GM21576 (cell line): Measurements from ENCODE around the gene SLC13A2.
"Not testable (repeated sequence)": the region's sequence is repeated elsewhere in the genome, so short reads cannot be mapped to it uniquely, and the experiment has no call there.

Experiments used
- ATAC-seq: cut with Tn5 transposase; IDR thresholded peaks from one replicate; pipeline ENCODE4 v1.9.1; 2021; ENCODE audit warnings: mild to moderate bottlenecking, moderate library complexity; ENCODE audit not compliant: unreplicated experiment

SLC13A2 gene, protein sequence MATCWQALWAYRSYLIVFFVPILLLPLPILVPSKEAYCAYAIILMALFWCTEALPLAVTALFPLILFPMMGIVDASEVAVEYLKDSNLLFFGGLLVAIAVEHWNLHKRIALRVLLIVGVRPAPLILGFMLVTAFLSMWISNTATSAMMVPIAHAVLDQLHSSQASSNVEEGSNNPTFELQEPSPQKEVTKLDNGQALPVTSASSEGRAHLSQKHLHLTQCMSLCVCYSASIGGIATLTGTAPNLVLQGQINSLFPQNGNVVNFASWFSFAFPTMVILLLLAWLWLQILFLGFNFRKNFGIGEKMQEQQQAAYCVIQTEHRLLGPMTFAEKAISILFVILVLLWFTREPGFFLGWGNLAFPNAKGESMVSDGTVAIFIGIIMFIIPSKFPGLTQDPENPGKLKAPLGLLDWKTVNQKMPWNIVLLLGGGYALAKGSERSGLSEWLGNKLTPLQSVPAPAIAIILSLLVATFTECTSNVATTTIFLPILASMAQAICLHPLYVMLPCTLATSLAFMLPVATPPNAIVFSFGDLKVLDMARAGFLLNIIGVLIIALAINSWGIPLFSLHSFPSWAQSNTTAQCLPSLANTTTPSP

DNA sequence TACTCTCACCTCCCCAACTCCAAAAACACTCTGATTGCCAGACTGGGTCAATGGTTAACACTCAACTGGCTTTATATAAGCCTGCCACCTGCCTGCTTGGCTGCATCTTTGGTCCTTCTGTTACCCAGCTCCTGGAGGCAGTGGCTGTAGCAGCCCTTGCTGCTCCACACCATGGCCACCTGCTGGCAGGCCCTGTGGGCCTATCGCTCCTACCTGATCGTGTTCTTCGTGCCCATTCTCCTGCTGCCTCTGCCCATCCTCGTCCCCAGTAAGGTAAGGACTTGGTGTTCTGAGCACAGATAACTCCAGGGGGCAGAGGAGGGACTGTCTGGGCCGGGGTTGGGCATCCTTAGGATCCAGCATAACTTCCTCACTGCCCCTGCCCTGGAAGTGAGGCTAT is at the start of gene SLC13A2:
SLC13A2 (plus strand) TSS at position 103 of the 400 bp plus-strand sequence; CDS start at position 172, 69 bp downstream.
- no peak for ATAC-seq

DNA sequence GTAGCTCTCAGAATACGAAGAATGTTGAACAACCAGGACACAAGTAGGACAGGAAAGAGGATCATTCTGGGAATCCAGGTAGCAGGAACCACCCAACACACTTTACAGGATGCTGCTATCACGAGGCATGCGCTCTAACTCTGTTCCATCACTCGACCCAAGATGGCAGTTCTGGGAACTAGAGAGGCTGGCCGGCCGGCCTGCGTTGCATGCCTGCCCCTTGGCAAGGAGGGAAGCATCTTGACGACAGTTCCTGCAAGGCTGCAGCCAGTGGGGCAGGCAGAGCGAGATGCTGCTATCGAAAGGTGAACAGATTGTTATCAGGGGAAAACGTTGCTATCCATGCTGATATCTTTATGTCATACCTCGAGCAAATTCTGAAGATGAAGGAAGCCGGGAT is 48.2 kb upstream of the SLC13A2 start:
- no peak for ATAC-seq

DNA sequence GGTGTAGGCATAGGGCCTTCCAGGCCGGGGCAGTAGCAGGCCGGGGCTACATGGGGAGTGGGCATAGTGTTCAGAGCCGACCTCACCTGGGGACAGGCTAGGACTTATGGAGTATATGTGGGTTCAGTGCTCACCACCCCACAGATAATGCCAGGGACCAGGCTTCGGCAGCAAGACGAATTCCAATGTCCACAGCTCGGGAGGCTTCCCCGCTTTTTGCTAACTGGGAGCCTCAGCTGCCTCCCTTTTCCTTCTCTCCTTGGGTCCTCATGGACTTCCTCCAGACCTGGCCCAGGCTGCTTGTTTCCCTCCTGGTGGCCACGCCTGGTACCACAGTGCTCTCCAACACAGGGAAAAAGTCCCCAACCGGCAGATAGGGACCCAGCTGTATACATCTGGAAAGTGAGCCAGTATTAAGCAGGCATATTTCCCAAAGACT is 47.3 kb upstream of the SLC13A2 start:
- no peak for ATAC-seq

DNA sequence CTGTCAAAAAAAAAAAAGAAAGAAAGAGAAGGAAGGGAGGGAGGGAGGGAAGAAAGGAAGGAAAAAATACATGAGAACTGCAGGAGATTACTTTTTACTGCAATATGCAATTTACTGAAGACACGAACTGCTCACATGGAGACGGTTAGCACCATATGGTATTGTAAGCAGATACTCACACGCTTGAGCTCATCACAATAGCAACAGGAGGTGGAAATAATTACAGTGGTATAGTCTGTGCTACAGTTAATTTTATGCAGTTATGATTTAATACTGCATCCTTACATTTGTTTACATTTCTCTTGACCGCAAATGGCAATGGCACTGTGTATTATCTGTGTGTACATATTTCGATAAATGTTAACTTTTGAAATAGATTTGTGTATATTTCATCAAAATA is 46.1 kb upstream of the SLC13A2 start:
- no peak for ATAC-seq

DNA sequence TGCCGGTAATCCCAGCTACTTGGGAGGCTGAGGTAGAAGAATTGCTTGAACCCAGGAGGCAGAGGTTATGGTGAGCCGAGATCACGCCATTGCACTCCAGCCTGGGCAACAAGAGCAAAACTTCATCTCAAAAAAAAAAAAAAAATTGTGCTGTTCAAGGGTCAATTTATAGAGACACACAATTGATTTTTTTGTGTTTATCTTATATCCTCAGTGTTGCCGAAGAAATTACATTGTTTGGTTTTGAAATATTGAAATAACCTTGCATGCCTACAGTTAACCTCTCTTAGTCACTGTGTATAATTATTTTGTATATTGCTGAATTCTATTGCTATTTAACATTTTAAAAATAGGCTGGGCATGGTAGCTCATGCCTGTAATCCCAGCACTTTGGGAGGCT is 45.5 kb upstream of the SLC13A2 start:
- not testable (repeated sequence) for ATAC-seq

DNA sequence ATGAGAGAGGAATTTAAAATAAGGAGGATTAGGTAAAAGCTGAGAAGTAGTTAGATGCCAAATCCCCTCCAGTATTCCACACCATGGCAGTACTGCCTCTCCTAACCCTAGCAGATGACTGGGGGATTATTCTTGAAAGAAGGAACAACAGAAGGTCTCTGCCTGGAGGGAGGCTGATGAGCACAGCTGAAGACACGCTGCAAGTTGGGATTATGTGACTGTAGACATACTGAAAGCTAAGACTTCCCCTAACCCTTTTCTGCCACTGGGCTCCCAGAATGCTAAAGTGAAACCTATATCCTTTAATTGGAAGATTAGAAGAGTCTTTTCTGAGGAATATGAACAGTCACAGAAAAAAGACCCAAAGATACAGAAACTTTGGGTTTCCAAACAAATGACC is 39.7 kb upstream of the SLC13A2 start:
- no peak for ATAC-seq

DNA sequence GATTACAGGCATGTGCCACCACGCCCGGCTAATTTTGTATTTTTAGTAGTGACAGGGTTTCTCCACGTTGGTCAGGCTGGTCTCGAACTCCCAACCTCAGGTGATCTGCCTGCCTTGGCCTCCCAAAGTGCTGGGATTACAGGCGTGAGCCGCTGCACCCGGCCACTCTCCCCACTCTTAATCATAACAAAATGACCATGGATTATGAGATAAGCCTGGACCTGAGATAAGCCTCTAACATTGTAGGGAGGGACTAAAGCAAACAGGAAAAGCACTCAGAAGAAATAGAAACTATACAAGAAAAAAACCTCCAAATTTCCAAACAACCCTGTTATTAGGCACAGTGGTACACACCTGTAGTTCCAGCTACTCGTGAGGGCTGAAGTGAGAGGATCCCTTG is 39.1 kb upstream of the SLC13A2 start:
- not testable (repeated sequence) for ATAC-seq

DNA sequence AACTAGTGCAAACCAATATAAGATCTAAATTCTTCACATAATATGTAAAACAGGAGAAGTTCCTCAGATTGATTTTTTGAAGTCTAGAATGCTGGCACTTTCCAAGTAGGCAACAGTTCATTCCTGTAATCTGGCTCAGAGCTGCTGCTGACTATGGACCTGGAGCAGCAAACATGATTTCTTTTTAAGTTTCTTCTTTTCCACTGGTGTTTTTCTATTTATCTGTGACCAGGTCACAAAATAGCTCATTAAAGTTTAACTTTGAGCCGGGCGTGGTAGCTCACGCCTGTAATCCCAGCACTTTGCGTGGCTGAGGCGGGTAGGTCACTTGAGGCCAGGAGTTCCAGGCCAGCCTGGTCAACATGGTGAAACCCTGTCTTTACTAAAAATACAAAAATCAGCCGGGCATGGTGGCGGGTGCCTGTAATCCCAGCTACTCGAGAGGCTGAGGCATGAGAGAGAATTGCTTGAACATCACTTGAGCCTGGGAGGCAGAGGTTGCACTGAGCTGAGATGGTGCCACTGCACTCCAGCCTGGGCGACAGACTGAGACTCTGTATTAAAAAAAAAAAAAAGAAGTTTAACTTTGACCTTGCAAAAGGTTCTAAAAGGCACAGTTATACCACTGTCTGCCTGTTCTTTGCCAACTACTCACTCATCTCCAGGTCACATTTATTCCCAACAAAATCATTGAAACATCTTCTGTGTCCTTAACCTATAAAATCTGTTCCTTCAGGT is 29.4 kb upstream of the SLC13A2 start:
- no peak for ATAC-seq

DNA sequence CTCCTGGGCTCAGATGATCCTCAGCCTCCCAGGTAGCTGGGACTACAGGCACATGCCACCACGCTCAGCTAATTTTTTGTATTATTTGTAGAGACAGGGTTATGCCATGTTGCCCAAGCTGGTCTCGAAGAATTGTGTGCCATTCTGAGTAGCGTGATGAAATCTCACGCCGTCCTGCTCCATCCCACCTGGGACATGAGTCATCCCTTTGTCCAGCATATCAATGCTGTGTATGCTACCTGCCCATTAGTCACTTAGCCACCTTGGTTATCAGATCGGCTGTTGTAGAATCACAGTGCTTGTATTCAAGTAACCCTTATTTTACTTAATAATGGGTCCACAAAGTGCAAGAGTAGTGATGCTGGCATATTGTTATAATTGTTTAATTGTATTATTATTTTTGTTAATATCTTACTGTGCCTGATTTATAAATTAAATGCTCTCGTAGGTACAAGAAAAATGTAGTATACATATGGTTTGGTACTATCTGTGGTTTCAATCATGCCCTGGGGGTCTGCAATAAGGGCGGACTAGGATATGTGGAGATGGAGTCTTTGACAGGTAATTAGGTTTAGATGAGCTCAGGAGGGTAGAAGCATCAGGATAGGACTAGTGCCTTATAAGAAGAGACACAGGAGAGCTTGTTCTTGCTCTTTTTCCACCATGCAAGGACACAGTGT is 26.6 kb upstream of the SLC13A2 start:
- no peak for ATAC-seq

DNA sequence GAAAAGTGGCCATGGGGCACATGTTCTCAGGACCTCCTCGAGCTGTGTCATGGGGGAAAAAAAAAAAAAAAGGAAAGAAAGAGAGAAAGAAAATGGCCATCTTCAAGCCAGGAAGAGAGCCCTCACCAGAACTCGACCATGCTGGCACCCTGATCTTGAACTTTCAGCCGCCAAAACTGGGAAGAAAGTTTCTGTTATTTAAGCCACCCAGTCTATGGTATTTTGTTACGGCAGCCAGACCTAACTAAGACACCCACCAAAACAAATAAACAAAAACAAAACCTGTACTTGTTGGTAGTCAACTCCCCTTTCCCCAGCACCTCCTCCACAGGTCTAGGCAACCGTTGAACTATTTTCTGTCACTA is 26.1 kb upstream of the SLC13A2 start:
- ATAC-seq = no peak

DNA sequence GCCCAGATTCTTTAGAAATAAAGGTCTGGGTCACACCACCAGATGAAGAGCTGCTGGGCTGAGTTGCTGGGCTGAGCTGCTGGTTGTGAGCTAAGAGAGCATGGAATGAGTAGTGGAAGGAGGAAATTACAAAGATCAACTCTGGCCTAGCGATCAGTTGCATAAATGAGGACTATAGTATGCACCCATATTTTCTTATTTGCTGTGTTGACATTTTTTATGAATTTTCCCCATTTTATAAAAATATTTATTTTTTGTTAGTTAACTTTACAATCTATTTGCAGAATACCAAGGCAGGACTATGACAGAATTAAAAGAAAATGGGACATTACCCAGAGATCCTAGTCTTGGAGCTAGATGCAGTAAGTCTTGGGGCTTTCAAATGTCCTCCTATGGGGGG is 23.6 kb upstream of the SLC13A2 start:
- no peak for ATAC-seq

DNA sequence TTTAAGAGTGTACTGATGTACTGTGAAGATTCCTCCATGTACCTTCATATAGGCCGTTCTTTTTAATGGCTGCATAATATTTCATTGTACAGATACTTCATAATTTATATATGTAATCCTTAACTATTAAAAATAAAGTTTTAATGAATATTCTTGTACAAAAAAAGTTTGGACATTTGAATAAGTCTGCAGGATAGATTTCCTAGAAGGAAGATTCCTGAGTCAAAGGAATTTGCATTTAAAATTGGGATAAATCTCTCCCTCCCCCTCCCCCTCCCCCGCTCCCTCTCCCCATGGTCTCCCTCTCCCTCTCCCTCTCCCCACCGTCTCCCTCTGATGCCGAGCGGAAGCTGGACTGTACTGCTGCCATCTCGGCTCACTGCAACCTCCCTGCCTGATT is 15.6 kb upstream of the SLC13A2 start:
- no peak for ATAC-seq

DNA sequence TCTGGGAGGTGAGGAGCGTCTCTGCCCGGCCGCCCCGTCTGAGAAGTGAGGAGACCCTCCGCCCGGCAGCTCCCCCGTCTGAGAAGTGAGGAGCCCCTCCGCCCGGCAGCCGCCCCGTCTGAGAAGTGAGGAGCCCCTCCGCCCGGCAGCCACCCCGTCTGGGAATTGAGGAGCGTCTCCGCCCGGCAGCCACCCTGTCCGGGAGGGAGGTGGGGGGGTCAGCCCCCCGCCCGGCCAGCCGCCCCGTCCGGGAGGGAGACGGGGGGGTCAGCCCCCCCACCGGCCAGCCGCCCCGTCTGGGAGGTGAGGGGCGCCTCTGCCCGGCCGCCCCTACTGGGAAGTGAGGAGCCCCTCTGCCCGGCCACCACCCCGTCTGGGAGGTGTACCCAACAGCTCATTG is 14.6 kb upstream of the SLC13A2 start:
- ATAC-seq = not testable (repeated sequence)

DNA sequence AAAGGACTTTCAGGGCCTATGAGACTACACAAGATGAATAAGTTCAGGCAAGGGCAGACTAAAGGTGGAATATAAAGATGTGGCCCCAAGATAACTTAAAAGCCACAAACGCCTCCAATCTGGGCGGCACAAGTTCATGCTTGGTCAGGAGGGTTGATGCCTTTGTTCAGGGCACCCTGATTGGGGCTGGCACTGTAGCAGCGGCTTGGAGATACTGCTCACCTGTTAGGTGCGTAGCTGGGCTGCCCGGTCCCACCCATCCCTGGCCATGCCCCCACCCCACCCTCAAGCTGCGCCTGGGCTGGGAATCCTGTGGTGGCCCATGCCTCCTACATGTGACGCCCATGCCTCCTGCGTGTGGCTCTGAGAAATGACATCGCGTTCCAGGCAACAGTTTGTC is 12.5 kb upstream of the SLC13A2 start:
- ATAC-seq = no peak

DNA sequence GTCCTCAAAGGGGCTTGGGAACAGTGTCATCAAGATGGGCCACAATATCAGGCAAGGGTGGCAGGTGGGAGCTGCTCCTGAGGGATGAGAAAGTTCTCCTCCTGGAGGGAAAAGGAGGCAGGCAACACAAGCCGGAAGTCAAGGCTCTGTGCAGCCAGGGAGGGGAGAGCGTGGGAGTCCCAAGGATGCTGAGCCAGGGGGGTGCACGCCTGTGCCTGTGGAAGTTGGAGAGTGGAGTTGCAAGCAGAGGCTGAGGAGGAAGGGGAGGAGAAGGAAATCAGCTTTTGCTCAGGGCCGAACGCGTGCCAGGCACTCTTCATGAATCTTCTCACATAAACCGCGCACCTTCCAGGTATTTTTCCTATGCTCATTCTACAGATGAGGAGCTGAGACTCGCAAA is 7.4 kb upstream of the SLC13A2 start:
- ATAC-seq = no peak

DNA sequence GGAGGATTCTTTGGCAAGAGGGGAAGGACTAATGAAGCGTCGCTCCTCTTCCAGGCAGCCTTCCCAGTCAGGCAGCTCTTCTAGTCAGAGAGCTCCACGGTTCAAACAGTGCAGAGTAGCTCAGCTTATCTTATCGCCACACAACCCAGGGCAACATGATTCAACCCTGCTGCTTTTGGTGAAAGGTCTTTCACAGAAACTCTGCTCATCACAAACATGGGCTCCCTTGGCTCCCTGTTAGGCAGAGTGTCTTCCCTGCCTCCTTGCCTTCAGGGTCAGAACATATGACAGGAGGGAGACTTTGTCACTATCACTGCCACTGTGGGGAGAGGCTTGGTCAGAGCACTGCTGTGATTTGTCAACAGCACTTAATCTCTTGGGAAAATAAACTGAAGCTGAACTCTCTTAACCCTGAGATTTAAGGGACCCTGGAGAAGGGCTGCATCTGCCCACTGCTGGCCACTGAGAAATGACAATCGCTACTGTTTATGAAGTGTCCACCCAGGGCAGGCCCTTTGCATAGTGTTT is 6.9 kb upstream of the SLC13A2 start:
- no peak for ATAC-seq

DNA sequence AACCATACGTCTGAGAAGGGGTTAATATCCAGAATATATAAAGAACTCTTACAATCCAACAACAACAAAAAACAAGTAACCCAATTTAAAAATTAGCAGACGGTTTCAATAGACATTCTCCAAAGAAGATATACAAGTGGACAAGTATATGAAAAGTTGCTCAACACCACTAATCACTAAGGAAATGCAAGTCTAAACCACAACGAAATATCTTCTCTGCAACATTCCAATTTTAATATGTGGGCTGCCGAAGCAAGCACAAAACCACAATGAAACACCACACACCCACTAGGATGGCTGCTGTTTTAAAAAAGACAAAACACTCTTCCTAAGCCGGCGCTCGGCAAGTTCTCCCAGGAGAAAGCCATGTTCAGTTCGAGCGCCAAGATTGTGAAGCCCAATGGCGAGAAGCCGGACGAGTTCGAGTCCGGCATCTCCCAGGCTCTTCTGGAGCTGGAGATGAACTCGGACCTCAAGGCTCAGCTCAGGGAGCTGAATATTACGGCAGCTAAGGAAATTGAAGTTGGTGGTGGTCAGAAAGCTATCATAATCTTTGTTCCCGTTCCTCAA is 5.9 kb upstream of the SLC13A2 start:
- ATAC-seq = no peak

DNA sequence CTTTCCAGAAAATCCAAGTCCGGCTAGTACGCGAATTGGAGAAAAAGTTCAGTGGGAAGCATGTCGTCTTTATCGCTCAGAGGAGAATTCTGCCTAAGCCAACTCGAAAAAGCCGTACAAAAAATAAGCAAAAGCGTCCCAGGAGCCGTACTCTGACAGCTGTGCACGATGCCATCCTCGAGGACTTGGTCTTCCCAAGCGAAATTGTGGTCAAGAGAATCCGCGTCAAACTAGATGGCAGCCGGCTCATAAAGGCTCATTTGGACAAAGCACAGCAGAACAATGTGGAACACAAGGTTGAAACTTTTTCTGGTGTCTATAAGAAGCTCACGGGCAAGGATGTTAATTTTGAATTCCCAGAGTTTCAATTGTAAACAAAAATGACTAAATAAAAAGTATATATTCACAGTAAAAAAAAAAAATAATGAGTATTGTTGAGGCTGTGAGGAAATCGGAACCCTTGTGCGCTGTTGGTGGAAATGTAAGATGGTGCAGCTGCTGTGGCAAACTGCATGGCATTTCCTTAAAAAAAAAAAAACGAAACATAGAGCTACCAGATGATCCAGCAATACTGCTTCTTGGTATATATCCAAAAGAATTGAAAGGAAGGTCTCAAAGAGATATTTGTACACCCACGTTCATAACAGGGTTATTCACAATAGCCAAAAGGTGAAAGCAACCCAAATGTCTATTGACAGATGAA is 5.3 kb upstream of the SLC13A2 start:
- not testable (repeated sequence) for ATAC-seq

DNA sequence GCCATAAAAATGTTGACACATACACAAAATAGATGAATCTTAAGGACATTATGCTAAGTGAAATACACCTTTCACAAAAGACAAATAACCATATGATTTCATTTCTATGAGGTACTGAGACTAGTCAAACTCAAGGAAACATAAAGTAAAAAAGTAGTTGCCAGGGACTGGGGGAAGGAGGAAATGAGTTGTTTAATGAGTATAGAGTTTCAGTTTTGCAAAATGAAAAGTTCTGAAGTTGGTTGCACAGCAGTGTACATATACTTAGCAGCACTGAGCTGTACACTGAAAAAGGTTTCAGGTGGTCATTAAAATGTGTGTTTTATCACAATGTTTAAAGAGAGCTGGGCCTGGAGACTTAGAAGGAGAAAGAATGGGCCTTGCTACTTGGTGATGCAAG is 4.7 kb upstream of the SLC13A2 start:
- no peak for ATAC-seq

DNA sequence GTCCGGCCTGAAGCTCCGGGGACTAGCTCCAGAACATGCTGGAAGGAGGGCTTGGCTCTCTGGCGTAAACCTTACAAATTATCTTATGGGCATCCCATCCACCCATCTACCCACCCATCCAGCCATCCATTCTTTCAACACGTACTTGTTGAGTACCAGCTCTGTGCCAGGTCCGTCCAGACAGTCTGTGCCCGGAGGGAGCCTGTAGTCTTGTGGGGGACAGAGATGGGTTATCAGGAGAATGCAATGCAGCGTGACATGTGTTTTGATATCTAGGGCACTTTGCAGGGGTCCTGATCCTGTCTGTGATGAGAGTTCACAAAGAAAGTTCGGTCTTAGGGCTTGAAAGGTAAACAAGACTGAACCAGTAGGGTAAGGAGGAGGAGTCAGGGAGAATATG is 4.1 kb upstream of the SLC13A2 start:
- ATAC-seq = no peak
